Central memory CD8-positive, alpha-beta T cell (primary cell): ENCODE measurements around the gene FAM76A.
A peak's percentile ranks its signal among the peaks of the same experiment; 100 is the strongest.
"Not testable (repeated sequence)": the region's sequence is repeated elsewhere in the genome, so short reads cannot be mapped to it uniquely, and the experiment has no call there.

Experiments
- ATAC-seq: fragments of 150-1000 bp; cut with Tn5 transposase; replicated peaks from 2 replicates; pipeline ENCODE4 v1.10.0; 2022; ENCODE audit warnings: mild to moderate bottlenecking, moderate FRiP score, moderate number of reproducible peaks; ENCODE audit not compliant: poor library complexity, severe bottlenecking; ENCODE audit errors: extremely low read depth
- DNase-seq, 2 donors: peaks; one replicate each; pipeline ENCODE4 v3.0.0; 2021; ENCODE audit warnings: low spot score in 2 of 2
- H3K27ac Mint-ChIP-seq: one replicate; pipeline ENCODE4 v1.8.0; 2022; ENCODE audit warnings: low read depth, mild to moderate bottlenecking, moderate library complexity, mixed read lengths
- H3K27me3 Mint-ChIP-seq: one replicate; pipeline ENCODE4 v1.8.0; 2022; ENCODE audit warnings: mixed read lengths
- H3K36me3 Mint-ChIP-seq: one replicate; pipeline ENCODE4 v1.8.0; 2022; ENCODE audit warnings: mild to moderate bottlenecking, moderate library complexity, mixed read lengths; ENCODE audit not compliant: insufficient read depth
- H3K4me1 Mint-ChIP-seq: one replicate; pipeline ENCODE4 v1.8.0; 2022; ENCODE audit warnings: mixed read lengths
- H3K4me3 Mint-ChIP-seq: one replicate; pipeline ENCODE4 v1.8.0; 2022; ENCODE audit warnings: mild to moderate bottlenecking, moderate library complexity, mixed read lengths
- H3K9me3 Mint-ChIP-seq: one replicate; pipeline ENCODE4 v1.8.0; 2022; ENCODE audit warnings: mixed read lengths

The FAM76A gene

DNA sequence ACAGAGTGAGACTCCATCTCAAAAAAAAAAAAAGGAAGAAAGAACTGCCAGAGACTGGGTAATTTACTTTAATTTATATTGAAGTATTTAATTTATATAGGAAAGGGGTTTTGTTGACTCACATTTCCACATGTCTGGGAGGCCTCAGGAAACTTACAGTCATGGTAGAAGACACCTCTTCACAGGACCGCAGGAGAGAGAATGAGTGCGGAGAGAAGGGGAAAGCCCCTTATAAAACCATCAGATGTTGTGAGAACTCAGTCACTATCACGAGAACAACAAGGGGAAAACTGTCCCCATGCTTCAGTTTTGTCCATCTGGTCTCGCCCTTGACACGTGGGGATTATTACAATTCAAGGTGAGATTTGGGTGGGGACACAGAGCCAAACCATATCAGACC, 79.0 kb downstream of the FAM76A start:
- no peak for DNase-seq
- peaks cover 47% of the 10 kb centered on the region for H3K36me3 Mint-ChIP-seq
- no peaks in the 10 kb centered on the region for H3K27me3 Mint-ChIP-seq
- H3K4me1 Mint-ChIP-seq: peaks cover 5% of the 10 kb centered on the region
- ATAC-seq: no peak
- H3K9me3 Mint-ChIP-seq: no peaks in the 10 kb centered on the region
- H3K27ac Mint-ChIP-seq: peak overlapping the region; percentile 32
- no peak overlapping the region for H3K4me3 Mint-ChIP-seq

DNA sequence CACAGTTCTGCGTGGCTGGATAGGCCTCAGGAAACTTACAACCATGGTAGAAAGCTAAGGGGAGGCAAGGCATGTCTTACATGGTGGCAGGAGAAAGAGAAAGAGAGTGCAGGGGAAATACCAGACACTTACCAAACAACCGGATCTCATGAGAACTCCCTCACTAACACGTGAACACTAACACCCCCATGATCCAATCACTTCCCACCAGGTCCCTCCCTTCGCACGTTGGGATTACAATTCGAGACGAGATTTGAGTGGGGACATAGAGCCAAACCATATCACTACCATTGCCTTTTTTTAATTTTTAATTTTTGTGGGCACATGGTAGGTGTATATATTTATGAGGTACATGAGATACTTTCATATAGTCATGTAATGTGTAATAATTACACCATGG, 81.0 kb downstream of the FAM76A start:
- DNase-seq: no peak
- no peaks in the 10 kb centered on the region for H3K4me1 Mint-ChIP-seq
- H3K9me3 Mint-ChIP-seq: no peaks in the 10 kb centered on the region
- H3K36me3 Mint-ChIP-seq: peaks cover 38% of the 10 kb centered on the region
- H3K27ac Mint-ChIP-seq: no peak overlapping the region
- H3K4me3 Mint-ChIP-seq: no peak overlapping the region
- H3K27me3 Mint-ChIP-seq: no peaks in the 10 kb centered on the region
- no peak for ATAC-seq

DNA sequence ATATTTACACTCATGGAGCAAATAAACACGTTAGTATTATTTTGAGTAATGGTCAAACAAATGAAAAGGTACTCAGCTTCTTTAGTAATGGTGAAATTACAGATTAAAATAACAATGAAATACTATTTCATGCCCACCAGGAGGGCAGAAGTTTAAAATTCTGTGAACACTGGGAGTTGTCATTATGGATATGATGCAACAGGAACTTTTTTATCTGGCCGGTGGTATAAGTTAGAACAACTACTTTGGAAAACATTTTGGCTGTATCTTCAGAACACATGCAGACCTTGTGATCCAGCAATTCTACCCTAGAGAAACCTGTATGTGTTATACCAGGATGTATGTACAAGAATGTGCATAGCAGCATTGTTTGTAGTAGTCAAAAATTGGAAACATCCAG, 81.6 kb downstream of the FAM76A start:
- H3K9me3 Mint-ChIP-seq: no peaks in the 10 kb centered on the region
- DNase-seq (no peak), ATAC-seq (no peak)
- H3K4me3 Mint-ChIP-seq: no peak overlapping the region
- H3K27me3 Mint-ChIP-seq: no peaks in the 10 kb centered on the region
- no peaks in the 10 kb centered on the region for H3K4me1 Mint-ChIP-seq
- H3K27ac Mint-ChIP-seq: no peak overlapping the region
- H3K36me3 Mint-ChIP-seq: peaks cover 39% of the 10 kb centered on the region

DNA sequence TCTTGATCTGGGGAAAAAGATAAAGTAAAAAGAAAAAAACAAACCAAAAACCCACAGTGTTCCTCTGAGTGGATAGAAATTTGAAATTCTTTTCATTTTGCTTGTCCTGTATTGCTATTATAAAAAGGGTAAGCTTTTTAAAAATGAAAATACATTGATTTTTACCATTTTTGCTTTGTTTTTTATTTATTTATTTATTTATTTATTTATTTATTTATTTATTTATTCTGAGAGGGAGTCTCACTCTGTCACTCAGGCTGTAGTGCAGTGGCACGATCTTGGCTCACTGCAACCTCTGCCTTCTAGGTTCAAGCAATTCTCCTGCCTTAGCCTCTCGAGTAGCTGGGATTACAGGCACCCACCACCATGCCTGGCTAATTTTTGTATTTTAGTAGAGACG, 82.4 kb downstream of the FAM76A start:
- H3K27ac Mint-ChIP-seq, H3K9me3 Mint-ChIP-seq, ATAC-seq, DNase-seq, H3K27me3 Mint-ChIP-seq, H3K4me3 Mint-ChIP-seq, H3K4me1 Mint-ChIP-seq: not testable (repeated sequence)
- H3K36me3 Mint-ChIP-seq: peaks cover 39% of the 10 kb centered on the region

DNA sequence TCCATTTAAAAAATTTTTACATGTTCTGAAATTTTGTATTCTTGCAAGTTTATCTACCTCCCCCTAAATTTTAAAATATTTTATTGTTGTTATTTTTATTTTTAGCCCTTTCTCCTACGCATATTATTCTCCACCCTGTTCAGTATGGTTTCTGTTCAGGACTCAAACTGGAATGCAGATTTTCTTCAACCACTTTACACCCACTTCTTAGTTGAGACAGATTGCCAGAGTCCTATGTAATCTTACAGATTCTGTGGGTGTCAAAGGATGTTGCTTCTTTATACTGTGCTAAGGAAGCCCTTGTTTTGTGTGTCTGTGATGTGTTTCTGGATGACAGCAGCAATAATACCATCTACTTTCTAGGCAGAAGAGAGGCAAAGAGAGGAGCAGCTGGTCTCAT, 84.1 kb downstream of the FAM76A start:
- ATAC-seq (no peak), DNase-seq (no peak)
- Mint-ChIP-seq H3K36me3 (peaks cover 35% of the 10 kb centered on the region), H3K4me3 (no peak overlapping the region), H3K27me3 (no peaks in the 10 kb centered on the region), H3K9me3 (no peaks in the 10 kb centered on the region), H3K4me1 (no peaks in the 10 kb centered on the region), H3K27ac (peak overlapping the region; percentile 4)

DNA sequence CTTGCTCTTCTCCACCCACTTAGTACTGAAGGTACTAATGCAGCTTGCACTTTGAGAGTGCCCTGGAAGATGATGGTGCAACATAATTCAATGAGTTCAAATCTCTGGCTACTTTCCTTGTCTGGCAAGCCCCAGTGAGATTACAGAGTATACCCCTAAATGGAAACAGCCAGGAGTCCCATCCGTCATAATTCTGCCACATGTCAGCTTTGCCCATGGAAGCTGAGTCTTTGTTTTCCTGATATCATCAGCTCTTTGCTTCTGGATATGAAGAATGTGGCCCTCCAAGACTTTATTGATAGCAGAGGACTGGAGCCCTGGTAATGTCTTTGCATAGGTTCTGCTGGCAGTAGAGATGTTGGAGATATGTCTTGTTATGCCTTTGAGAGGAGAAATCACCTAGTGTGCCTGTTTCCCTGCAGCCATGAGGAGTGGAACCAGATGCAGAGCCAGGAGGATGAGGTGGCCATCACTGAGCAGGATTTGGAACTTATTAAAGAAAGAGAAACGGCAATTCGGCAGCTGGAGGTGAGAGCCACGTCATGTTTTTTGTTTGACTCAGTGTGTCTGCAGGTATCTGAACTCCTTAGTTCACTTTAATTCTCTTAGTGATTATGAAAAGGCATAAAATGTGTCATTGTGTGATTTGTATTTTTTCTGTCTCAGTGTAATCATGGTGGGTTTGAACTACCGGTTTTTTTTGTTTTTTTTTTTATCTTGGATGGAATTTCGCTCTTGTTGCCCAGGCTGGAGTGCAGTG, 86.2 kb downstream of the FAM76A start:
- Mint-ChIP-seq H3K27me3 (no peaks in the 10 kb centered on the region), H3K36me3 (peaks cover 39% of the 10 kb centered on the region), H3K27ac (peak overlapping the region; percentile 2), H3K4me3 (no peak overlapping the region), H3K4me1 (no peaks in the 10 kb centered on the region), H3K9me3 (no peaks in the 10 kb centered on the region)
- no peak for ATAC-seq
- DNase-seq: no peak
